DND-41 (cell line): ENCODE data around the gene C1orf21.
"Not testable (repeated sequence)": the region's sequence is repeated elsewhere in the genome, so short reads cannot be mapped to it uniquely, and the experiment has no call there.

Source experiments
- ATAC-seq: fragments of 200-7000 bp; cut with Tn5 transposase; 3 replicates; pipeline ENCODE4 v1.9.1; 2021; ENCODE audit warnings: low read depth; ENCODE audit not compliant: insufficient read depth
- DNase-seq: peaks from one replicate; pipeline ENCODE4 v3.0.0-alpha.2; 2020
- H2AFZ ChIP-seq: 2 replicates; pipeline ENCODE4 v1.6.0; 2012; ENCODE audit warnings: low read depth, low read length
- H3K27ac ChIP-seq: 2 replicates; pipeline ENCODE4 v1.5.1; 2012; ENCODE audit warnings: low read length, inconsistent platforms
- H3K27me3 ChIP-seq: fragments of 200-600 bp; sonication (generic); 2 replicates; pipeline ENCODE4 v1.6.0; 2012; ENCODE audit warnings: low read length, mild to moderate bottlenecking, inconsistent platforms; ENCODE audit not compliant: insufficient read depth, poor library complexity
- H3K36me3 ChIP-seq: 2 replicates; pipeline ENCODE4 v1.5.1; 2012; ENCODE audit warnings: low read length, inconsistent platforms; ENCODE audit not compliant: insufficient read depth
- H3K4me1 ChIP-seq: 2 replicates; pipeline ENCODE4 v1.5.1; 2012; ENCODE audit warnings: mild to moderate bottlenecking, low read length; ENCODE audit not compliant: insufficient read depth
- H3K4me2 ChIP-seq: 2 replicates; pipeline ENCODE4 v1.6.0; 2012; ENCODE audit warnings: mild to moderate bottlenecking, moderate library complexity, low read length, inconsistent platforms; ENCODE audit not compliant: insufficient read depth
- H3K4me3 ChIP-seq, 2 experiments: fragments of 200-600 bp in 1 of 2; shearing (Covaris generic) in 1 of 2; 2 replicates each; pipeline ENCODE4 v1.5.1; 2012 to 2016; ENCODE audit warnings: inconsistent platforms in 2 of 2, low read length in 2 of 2, mild to moderate bottlenecking in 2 of 2, low read depth in 1 of 2, moderate library complexity in 1 of 2
- H3K79me2 ChIP-seq: 2 replicates; pipeline ENCODE4 v1.6.0; 2012; ENCODE audit warnings: low read length, inconsistent platforms; ENCODE audit not compliant: insufficient read depth
- H3K9ac ChIP-seq: 2 replicates; pipeline ENCODE4 v1.6.0; 2012; ENCODE audit warnings: low read depth, mild to moderate bottlenecking, inconsistent platforms, low read length, moderate library complexity
- H3K9me3 ChIP-seq: 2 replicates; pipeline ENCODE4 v1.5.1; 2012; ENCODE audit warnings: low read length, moderate library complexity, mild to moderate bottlenecking, inconsistent platforms; ENCODE audit not compliant: insufficient read depth, severe bottlenecking
- H4K20me1 ChIP-seq: 2 replicates; pipeline ENCODE4 v1.6.0; 2012; ENCODE audit warnings: low read length; ENCODE audit not compliant: insufficient read depth
- CTCF ChIP-seq: IDR thresholded peaks from 2 replicates; pipeline ENCODE4 v1.5.1; 2012; ENCODE audit warnings: borderline replicate concordance, low read length, moderate library complexity, mild to moderate bottlenecking; ENCODE audit not compliant: poor library complexity, severe bottlenecking; ENCODE audit errors: extremely low read depth
- EZH2 ChIP-seq: IDR thresholded peaks from 3 replicates; pipeline ENCODE4 v1.6.1; 2012; ENCODE audit warnings: borderline replicate concordance, low read depth, mild to moderate bottlenecking, moderate library complexity, low read length, inconsistent platforms; ENCODE audit not compliant: severe bottlenecking

The C1orf21 gene

GRCh38 chr1:184610876-184611595 is 224.2 kb downstream of the C1orf21 start:
- H3K9ac ChIP-seq = no peak overlapping the region
- no peaks in the 10 kb centered on the region for H3K4me1 ChIP-seq
- no peaks in the 10 kb centered on the region for H3K27me3 ChIP-seq
- no peak for TF ChIP-seq EZH2
- no peak for TF ChIP-seq CTCF
- ATAC-seq (no peak), DNase-seq (no peak)
- H3K79me2 ChIP-seq = no peaks in the 10 kb centered on the region
- H3K9me3 ChIP-seq = no peaks in the 10 kb centered on the region
- no peaks in the 10 kb centered on the region for H4K20me1 ChIP-seq
- H3K36me3 ChIP-seq = no peaks in the 10 kb centered on the region
- H3K4me3 ChIP-seq = no peak overlapping the region
- H3K4me2 ChIP-seq = no peak overlapping the region
- H3K27ac ChIP-seq = no peak overlapping the region
- H2AFZ ChIP-seq = no peak overlapping the region

- not testable (repeated sequence) for ATAC-seq, H3K36me3 ChIP-seq, H3K27me3 ChIP-seq, H3K4me2 ChIP-seq, H3K27ac ChIP-seq, H2AFZ ChIP-seq, H3K9me3 ChIP-seq, H4K20me1 ChIP-seq, H3K79me2 ChIP-seq, DNase-seq, H3K4me3 ChIP-seq, H3K9ac ChIP-seq, H3K4me1 ChIP-seq
Measured at GRCh38 chr1:184612229-184612628, 225.4 kb downstream of the C1orf21 start.

GRCh38 chr1:184614667-184615066 is 227.8 kb downstream of the C1orf21 start:
- Histone ChIP-seq H3K9ac (no peak overlapping the region), H3K27ac (no peak overlapping the region), H4K20me1 (no peaks in the 10 kb centered on the region), H3K27me3 (no peaks in the 10 kb centered on the region), H3K79me2 (no peaks in the 10 kb centered on the region), H3K36me3 (no peaks in the 10 kb centered on the region), H3K9me3 (no peaks in the 10 kb centered on the region), H3K4me3 (no peak overlapping the region), H3K4me2 (no peak overlapping the region), H2AFZ (no peak overlapping the region), H3K4me1 (no peaks in the 10 kb centered on the region)
- ATAC-seq (no peak), DNase-seq (no peak)
- TF ChIP-seq CTCF = no peak
- no peak for TF ChIP-seq EZH2

- TF ChIP-seq CTCF (no peak), EZH2 (no peak)
- H3K9ac ChIP-seq = no peak overlapping the region
- no peak for DNase-seq
Measured at GRCh38 chr1:184615301-184615700, 228.5 kb downstream of the C1orf21 start.

More at GRCh38 chr1:184615301-184615700, 228.5 kb downstream of the C1orf21 start:
- no peaks in the 10 kb centered on the region for H3K9me3 ChIP-seq
- no peak for ATAC-seq
- H4K20me1 ChIP-seq = no peaks in the 10 kb centered on the region
- H3K4me1 ChIP-seq = no peaks in the 10 kb centered on the region
- H2AFZ ChIP-seq = no peak overlapping the region
- no peak overlapping the region for H3K27ac ChIP-seq
- no peaks in the 10 kb centered on the region for H3K27me3 ChIP-seq
- no peaks in the 10 kb centered on the region for H3K36me3 ChIP-seq
- no peaks in the 10 kb centered on the region for H3K79me2 ChIP-seq
- no peak overlapping the region for H3K4me2 ChIP-seq
- H3K4me3 ChIP-seq = no peak overlapping the region
